ENCODE results near the gene NEURL1B. TPM values are rescaled to one million over a fixed set of nuclear protein-coding genes. Genes with fewer than 3 reads are reported as not detected.
A peak's percentile ranks its signal among the peaks of the same experiment; 100 is the strongest.
"Not testable (repeated sequence)": the region's sequence is repeated elsewhere in the genome, so short reads cannot be mapped to it uniquely, and the experiment has no call there.

The NEURL1B gene
- total RNA-seq, 1 experiment from 2014 or later, result not detected

GRCh38 chr5:172676914-172677475, 35.9 kb downstream of the NEURL1B start:
- Histone ChIP-seq H2AFZ (ENCODE audit: low read length) (no peak overlapping the region), H3K79me2 (ENCODE audit: low read length) (no peaks in the 10 kb centered on the region)

GRCh38 chr5:172678362-172678874, 37.4 kb downstream of the NEURL1B start:
- not testable (repeated sequence) for H3K27ac ChIP-seq (ENCODE audit: low read length); H3K4me3 ChIP-seq (ENCODE audit: low read length); H3K9me3 ChIP-seq (ENCODE audit: low read length); H3K27me3 ChIP-seq (ENCODE audit: low read length); H3K4me2 ChIP-seq (ENCODE audit: low read depth, low read length, poor library complexity, severe bottlenecking); H3K9ac ChIP-seq (ENCODE audit: low read length); H3K4me1 ChIP-seq (ENCODE audit: low read length); H3K9me2 ChIP-seq (replicated peaks; ENCODE audit: insufficient read depth, low read length); H4K20me1 ChIP-seq (ENCODE audit: insufficient read depth, low read depth, low read length); DNase-seq; H3K79me2 ChIP-seq (ENCODE audit: low read length); H2AFZ ChIP-seq (ENCODE audit: low read length); H3K36me3 ChIP-seq (ENCODE audit: insufficient read depth, low read length)

More at GRCh38 chr5:172676914-172677475, 35.9 kb downstream of the NEURL1B start:
- Histone ChIP-seq H3K27me3 (ENCODE audit: low read length) (no peaks in the 10 kb centered on the region), H3K9ac (ENCODE audit: low read length) (no peak overlapping the region), H3K9me2 (replicated peaks; ENCODE audit: insufficient read depth, low read length) (no peaks in the 10 kb centered on the region), H3K27ac (ENCODE audit: low read length) (no peak overlapping the region), H3K4me2 (ENCODE audit: low read depth, low read length, poor library complexity, severe bottlenecking) (no peak overlapping the region), H3K4me3 (ENCODE audit: low read length) (no peak overlapping the region), H3K4me1 (ENCODE audit: low read length) (no peaks in the 10 kb centered on the region), H4K20me1 (ENCODE audit: insufficient read depth, low read depth, low read length) (no peaks in the 10 kb centered on the region), H3K9me3 (ENCODE audit: low read length) (no peaks in the 10 kb centered on the region), H3K36me3 (ENCODE audit: insufficient read depth, low read length) (no peaks in the 10 kb centered on the region)
- no peak for DNase-seq

- Histone ChIP-seq H3K9ac (ENCODE audit: low read length) (no peak overlapping the region), H3K4me2 (ENCODE audit: low read depth, low read length, poor library complexity, severe bottlenecking) (no peak overlapping the region), H4K20me1 (ENCODE audit: insufficient read depth, low read depth, low read length) (no peaks in the 10 kb centered on the region), H3K27ac (ENCODE audit: low read length) (no peak overlapping the region), H3K4me3 (ENCODE audit: low read length) (no peak overlapping the region), H3K9me3 (ENCODE audit: low read length) (no peaks in the 10 kb centered on the region), H3K9me2 (replicated peaks; ENCODE audit: insufficient read depth, low read length) (no peaks in the 10 kb centered on the region), H3K27me3 (ENCODE audit: low read length) (no peaks in the 10 kb centered on the region), H3K36me3 (ENCODE audit: insufficient read depth, low read length) (no peaks in the 10 kb centered on the region), H2AFZ (ENCODE audit: low read length) (no peak overlapping the region), H3K4me1 (ENCODE audit: low read length) (no peaks in the 10 kb centered on the region), H3K79me2 (ENCODE audit: low read length) (no peaks in the 10 kb centered on the region)
- no peak for DNase-seq
Observed at GRCh38 chr5:172678902-172679301, 37.8 kb downstream of the NEURL1B start.

- Histone ChIP-seq H3K4me3 (ENCODE audit: low read length) (no peak overlapping the region), H3K27ac (ENCODE audit: low read length) (no peak overlapping the region), H3K9me3 (ENCODE audit: low read length) (no peaks in the 10 kb centered on the region), H2AFZ (ENCODE audit: low read length) (no peak overlapping the region), H3K79me2 (ENCODE audit: low read length) (no peaks in the 10 kb centered on the region), H4K20me1 (ENCODE audit: insufficient read depth, low read depth, low read length) (no peaks in the 10 kb centered on the region), H3K9ac (ENCODE audit: low read length) (no peak overlapping the region), H3K36me3 (ENCODE audit: insufficient read depth, low read length) (no peaks in the 10 kb centered on the region), H3K4me2 (ENCODE audit: low read depth, low read length, poor library complexity, severe bottlenecking) (no peak overlapping the region), H3K4me1 (ENCODE audit: low read length) (no peaks in the 10 kb centered on the region), H3K27me3 (ENCODE audit: low read length) (no peaks in the 10 kb centered on the region), H3K9me2 (replicated peaks; ENCODE audit: insufficient read depth, low read length) (no peaks in the 10 kb centered on the region)
- no peak for DNase-seq
Observed at GRCh38 chr5:172679628-172680212, 38.7 kb downstream of the NEURL1B start.

GRCh38 chr5:172680921-172681320, 39.9 kb downstream of the NEURL1B start:
- H3K9me3 ChIP-seq (ENCODE audit: low read length), result no peaks in the 10 kb centered on the region
- no peak overlapping the region for H3K4me3 ChIP-seq (ENCODE audit: low read length)
- no peaks in the 10 kb centered on the region for H3K4me1 ChIP-seq (ENCODE audit: low read length)
- peak; percentile 54 for DNase-seq
- no peak overlapping the region for H3K9ac ChIP-seq (ENCODE audit: low read length)
- no peaks in the 10 kb centered on the region for H3K9me2 ChIP-seq (replicated peaks; ENCODE audit: insufficient read depth, low read length)
- no peaks in the 10 kb centered on the region for H3K79me2 ChIP-seq (ENCODE audit: low read length)
- no peak overlapping the region for H3K27ac ChIP-seq (ENCODE audit: low read length)
- no peaks in the 10 kb centered on the region for H4K20me1 ChIP-seq (ENCODE audit: insufficient read depth, low read depth, low read length)
- no peaks in the 10 kb centered on the region for H3K27me3 ChIP-seq (ENCODE audit: low read length)
- no peak overlapping the region for H2AFZ ChIP-seq (ENCODE audit: low read length)
- no peaks in the 10 kb centered on the region for H3K36me3 ChIP-seq (ENCODE audit: insufficient read depth, low read length)
- H3K4me2 ChIP-seq (ENCODE audit: low read depth, low read length, poor library complexity, severe bottlenecking), result no peak overlapping the region

- H3K9ac ChIP-seq (ENCODE audit: low read length), result no peak overlapping the region
- no peaks in the 10 kb centered on the region for H3K9me3 ChIP-seq (ENCODE audit: low read length)
- no peak overlapping the region for H2AFZ ChIP-seq (ENCODE audit: low read length)
- H3K4me1 ChIP-seq (ENCODE audit: low read length), result no peaks in the 10 kb centered on the region
- no peaks in the 10 kb centered on the region for H3K79me2 ChIP-seq (ENCODE audit: low read length)
- no peaks in the 10 kb centered on the region for H3K36me3 ChIP-seq (ENCODE audit: insufficient read depth, low read length)
- no peak overlapping the region for H3K4me2 ChIP-seq (ENCODE audit: low read depth, low read length, poor library complexity, severe bottlenecking)
- no peaks in the 10 kb centered on the region for H4K20me1 ChIP-seq (ENCODE audit: insufficient read depth, low read depth, low read length)
- no peaks in the 10 kb centered on the region for H3K27me3 ChIP-seq (ENCODE audit: low read length)
- no peaks in the 10 kb centered on the region for H3K9me2 ChIP-seq (replicated peaks; ENCODE audit: insufficient read depth, low read length)
- no peak overlapping the region for H3K27ac ChIP-seq (ENCODE audit: low read length)
- no peak overlapping the region for H3K4me3 ChIP-seq (ENCODE audit: low read length)
- no peak for DNase-seq
Observed at GRCh38 chr5:172681421-172681820, 40.4 kb downstream of the NEURL1B start.

GRCh38 chr5:172683264-172683644, 42.2 kb downstream of the NEURL1B start:
- Histone ChIP-seq H3K4me2 (ENCODE audit: low read depth, low read length, poor library complexity, severe bottlenecking) (no peak overlapping the region), H3K9me2 (replicated peaks; ENCODE audit: insufficient read depth, low read length) (no peaks in the 10 kb centered on the region), H3K79me2 (ENCODE audit: low read length) (no peaks in the 10 kb centered on the region)

GRCh38 chr5:172683645-172684471, 42.8 kb downstream of the NEURL1B start:
- Histone ChIP-seq H3K9me2 (replicated peaks; ENCODE audit: insufficient read depth, low read length) (no peaks in the 10 kb centered on the region), H3K4me3 (ENCODE audit: low read length) (no peak overlapping the region), H3K9ac (ENCODE audit: low read length) (no peak overlapping the region), H3K4me2 (ENCODE audit: low read depth, low read length, poor library complexity, severe bottlenecking) (no peak overlapping the region), H2AFZ (ENCODE audit: low read length) (no peak overlapping the region), H3K79me2 (ENCODE audit: low read length) (no peaks in the 10 kb centered on the region), H3K4me1 (ENCODE audit: low read length) (no peaks in the 10 kb centered on the region), H4K20me1 (ENCODE audit: insufficient read depth, low read depth, low read length) (no peaks in the 10 kb centered on the region), H3K36me3 (ENCODE audit: insufficient read depth, low read length) (no peaks in the 10 kb centered on the region), H3K9me3 (ENCODE audit: low read length) (no peaks in the 10 kb centered on the region), H3K27ac (ENCODE audit: low read length) (no peak overlapping the region), H3K27me3 (ENCODE audit: low read length) (no peaks in the 10 kb centered on the region)
- DNase-seq, result no peak

More at GRCh38 chr5:172683264-172683644, 42.2 kb downstream of the NEURL1B start:
- Histone ChIP-seq H3K27me3 (ENCODE audit: low read length) (no peaks in the 10 kb centered on the region), H3K36me3 (ENCODE audit: insufficient read depth, low read length) (no peaks in the 10 kb centered on the region), H3K27ac (ENCODE audit: low read length) (no peak overlapping the region), H2AFZ (ENCODE audit: low read length) (no peak overlapping the region), H3K4me3 (ENCODE audit: low read length) (no peak overlapping the region), H3K9me3 (ENCODE audit: low read length) (no peaks in the 10 kb centered on the region), H3K4me1 (ENCODE audit: low read length) (no peaks in the 10 kb centered on the region), H4K20me1 (ENCODE audit: insufficient read depth, low read depth, low read length) (no peaks in the 10 kb centered on the region), H3K9ac (ENCODE audit: low read length) (no peak overlapping the region)
- no peak for DNase-seq
